Tibial nerve (tissue), 4 donors: Measurements from ENCODE around the gene RARRES1.

ENCODE experiments used
- EP300 ChIP-seq, 2 donors: sonication (generic); formaldehyde crosslinking; IDR thresholded peaks; one replicate each; pipeline ENCODE4 v1.6.1; 2017; ENCODE audit warnings: antibody characterized with exemption in 2 of 2, mild to moderate bottlenecking in 1 of 2
- POLR2A ChIP-seq, 2 donors: fragments of 450-650 bp; IDR thresholded peaks; one replicate each; pipeline ENCODE4 v1.6.1; 2017; ENCODE audit warnings: antibody characterized with exemption in 2 of 2, mild to moderate bottlenecking in 2 of 2, moderate library complexity in 2 of 2
- TF ChIP-seq, protein P1 (sequence below), 5 experiments: fragments of 200-600 bp in 3 of 5; fragments of 450-650 bp in 2 of 5; sonication (generic) in 3 of 5; IDR thresholded peaks; one replicate each; pipeline ENCODE4 v1.5.1; 2016 to 2019; ENCODE audit warnings: antibody characterized with exemption in 5 of 5, mild to moderate bottlenecking in 3 of 5, moderate library complexity in 2 of 5

DNA sequence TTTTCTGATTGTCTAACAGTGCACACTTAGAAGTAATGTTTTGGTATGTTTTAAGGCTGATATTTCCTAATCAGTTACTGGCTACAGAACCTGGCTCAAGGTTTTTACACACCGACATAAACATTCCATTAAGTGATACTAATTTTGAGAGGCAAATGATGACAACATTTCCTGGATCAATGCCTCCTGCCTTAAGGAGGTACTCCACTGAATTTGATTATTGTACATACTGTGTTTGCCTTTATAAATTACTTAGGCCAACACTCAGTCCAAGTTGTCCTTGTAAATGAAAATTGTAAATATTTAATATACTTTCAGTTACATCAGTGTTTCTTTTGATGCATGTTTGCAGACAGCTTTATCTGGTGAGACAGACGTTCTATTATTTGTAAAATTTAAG is 35.6 kb downstream of the RARRES1 start:
- TF ChIP-seq EP300 (IDR thresholded peaks at IDR 0.05): no peak
- TF ChIP-seq, protein P1, sequence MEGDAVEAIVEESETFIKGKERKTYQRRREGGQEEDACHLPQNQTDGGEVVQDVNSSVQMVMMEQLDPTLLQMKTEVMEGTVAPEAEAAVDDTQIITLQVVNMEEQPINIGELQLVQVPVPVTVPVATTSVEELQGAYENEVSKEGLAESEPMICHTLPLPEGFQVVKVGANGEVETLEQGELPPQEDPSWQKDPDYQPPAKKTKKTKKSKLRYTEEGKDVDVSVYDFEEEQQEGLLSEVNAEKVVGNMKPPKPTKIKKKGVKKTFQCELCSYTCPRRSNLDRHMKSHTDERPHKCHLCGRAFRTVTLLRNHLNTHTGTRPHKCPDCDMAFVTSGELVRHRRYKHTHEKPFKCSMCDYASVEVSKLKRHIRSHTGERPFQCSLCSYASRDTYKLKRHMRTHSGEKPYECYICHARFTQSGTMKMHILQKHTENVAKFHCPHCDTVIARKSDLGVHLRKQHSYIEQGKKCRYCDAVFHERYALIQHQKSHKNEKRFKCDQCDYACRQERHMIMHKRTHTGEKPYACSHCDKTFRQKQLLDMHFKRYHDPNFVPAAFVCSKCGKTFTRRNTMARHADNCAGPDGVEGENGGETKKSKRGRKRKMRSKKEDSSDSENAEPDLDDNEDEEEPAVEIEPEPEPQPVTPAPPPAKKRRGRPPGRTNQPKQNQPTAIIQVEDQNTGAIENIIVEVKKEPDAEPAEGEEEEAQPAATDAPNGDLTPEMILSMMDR (IDR thresholded peaks at IDR 0.05): no peak
- TF ChIP-seq POLR2A (IDR thresholded peaks at IDR 0.05): no peak
